Body of pancreas (tissue), 4 donors: ENCODE data around the gene CXADR.

Experiments
- CTCF ChIP-seq, 7 experiments: fragments of 450-650 bp in 4 of 7; fragments of 200-600 bp in 3 of 7; sonication (generic) in 3 of 7; IDR thresholded peaks; one replicate each; pipeline ENCODE4 v1.5.1; 2016 to 2019; ENCODE audit warnings: antibody characterized with exemption in 7 of 7
- POLR2A ChIP-seq, 3 donors: fragments of 450-650 bp; IDR thresholded peaks; one replicate each; pipeline ENCODE4 v1.6.1; 2016; ENCODE audit warnings: antibody characterized with exemption in 3 of 3, mild to moderate bottlenecking in 2 of 3

- TF ChIP-seq POLR2A (IDR thresholded peaks at IDR 0.05) (no peak), CTCF (IDR thresholded peaks at IDR 0.05) (no peak)
Observed at GRCh38 chr21:17613242-17613676, 100.4 kb downstream of the CXADR start.
